ENCODE data around the gene JUP. TPM values are rescaled to one million over a fixed set of nuclear protein-coding genes. Genes with fewer than 3 reads are reported as not detected.

Gene JUP
- total and polyA plus RNA-seq, 2 of the 13 experiments (the other 11 are each of a cell fraction or from before 2014, with no cell fraction given): 12.1 to 20.6 TPM

- TF ChIP-seq TRIM24 (CRISPR knock-in tag; IDR thresholded peaks at IDR 0.05) (no peak), ADNP (CRISPR knock-in tag; IDR thresholded peaks at IDR 0.05) (peak; percentile 8; the same call in 1 of the 2 replicates), ZNF589 (CRISPR knock-in tag; conservative IDR thresholded peaks at IDR 0.05) (no peak; the same call in 1 of the 2 replicates), ZNF678 (CRISPR knock-in tag; IDR thresholded peaks at IDR 0.05) (no peak), MXD3 (CRISPR knock-in tag; IDR thresholded peaks at IDR 0.05) (no peak), HMG20B (CRISPR knock-in tag; conservative IDR thresholded peaks at IDR 0.05) (no peak), ZNF614 (CRISPR knock-in tag; IDR thresholded peaks at IDR 0.05; ENCODE audit: borderline replicate concordance) (no peak; the same call in 1 of the 2 replicates), SP2 (CRISPR knock-in tag; IDR thresholded peaks at IDR 0.05) (peak; percentile 67), BRCA1 (CRISPR knock-in tag; IDR thresholded peaks at IDR 0.05) (peak; percentile 92), ZNF446 (CRISPR knock-in tag; IDR thresholded peaks at IDR 0.05) (peak; percentile 95), ZIK1 (CRISPR knock-in tag; IDR thresholded peaks at IDR 0.05; ENCODE audit: borderline replicate concordance, low read depth) (peak; percentile 91), SMAD1 (CRISPR knock-in tag; IDR thresholded peaks at IDR 0.05; ENCODE audit: borderline replicate concordance, low read depth) (peak; percentile 63; the same call in 1 of the 2 replicates), ETV5 (CRISPR knock-in tag; IDR thresholded peaks at IDR 0.05; ENCODE audit: borderline replicate concordance) (peak; percentile 3), ZZZ3 (CRISPR knock-in tag; IDR thresholded peaks at IDR 0.05; ENCODE audit: borderline replicate concordance) (no peak; the same call in 1 of the 2 replicates), STAT5B (CRISPR knock-in tag; IDR thresholded peaks at IDR 0.05) (peak; percentile 10; the same call in 1 of the 2 replicates), NFKB2 (CRISPR knock-in tag; IDR thresholded peaks at IDR 0.05; ENCODE audit: borderline replicate concordance) (peak; percentile 66; the same call in 1 of the 2 replicates), SP1 (IDR thresholded peaks at IDR 0.05) (no peak), SP1 (CRISPR knock-in tag; IDR thresholded peaks at IDR 0.05) (peak; percentile 69; the same call in 1 of the 2 replicates), TBX2 (CRISPR knock-in tag; IDR thresholded peaks at IDR 0.05; ENCODE audit: borderline replicate concordance) (peak; percentile 53), ZNF550 (CRISPR knock-in tag; IDR thresholded peaks at IDR 0.05; ENCODE audit: borderline replicate concordance) (no peak), ZNF720 (CRISPR knock-in tag; IDR thresholded peaks at IDR 0.05) (no peak), ZNF34 (CRISPR knock-in tag; IDR thresholded peaks at IDR 0.05; ENCODE audit: borderline replicate concordance) (0 out of 2 replicates have a peak, but pooled peaks have one; percentile 23), DRAP1 (CRISPR knock-in tag; IDR thresholded peaks at IDR 0.05) (no peak; the same call in 1 of the 2 replicates), HDAC1 (CRISPR knock-in tag; IDR thresholded peaks at IDR 0.05) (no peak)
- TF ChIP-seq, protein P1, sequence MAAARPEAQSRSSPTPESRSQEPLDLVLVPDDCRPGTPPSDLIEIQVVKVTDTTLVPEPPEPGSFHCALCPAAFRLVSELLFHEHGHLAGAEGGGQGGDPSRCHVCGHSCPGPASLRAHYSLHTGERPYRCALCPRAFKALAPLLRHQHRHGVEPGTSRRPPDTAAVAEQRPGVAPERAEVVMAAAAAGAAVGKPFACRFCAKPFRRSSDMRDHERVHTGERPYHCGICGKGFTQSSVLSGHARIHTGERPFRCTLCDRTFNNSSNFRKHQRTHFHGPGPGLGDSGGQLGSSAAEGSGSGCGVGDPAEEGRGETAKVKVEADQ (CRISPR knock-in tag; IDR thresholded peaks at IDR 0.05; ENCODE audit: borderline replicate concordance): peak; percentile 96
- TF ChIP-seq, protein P2, sequence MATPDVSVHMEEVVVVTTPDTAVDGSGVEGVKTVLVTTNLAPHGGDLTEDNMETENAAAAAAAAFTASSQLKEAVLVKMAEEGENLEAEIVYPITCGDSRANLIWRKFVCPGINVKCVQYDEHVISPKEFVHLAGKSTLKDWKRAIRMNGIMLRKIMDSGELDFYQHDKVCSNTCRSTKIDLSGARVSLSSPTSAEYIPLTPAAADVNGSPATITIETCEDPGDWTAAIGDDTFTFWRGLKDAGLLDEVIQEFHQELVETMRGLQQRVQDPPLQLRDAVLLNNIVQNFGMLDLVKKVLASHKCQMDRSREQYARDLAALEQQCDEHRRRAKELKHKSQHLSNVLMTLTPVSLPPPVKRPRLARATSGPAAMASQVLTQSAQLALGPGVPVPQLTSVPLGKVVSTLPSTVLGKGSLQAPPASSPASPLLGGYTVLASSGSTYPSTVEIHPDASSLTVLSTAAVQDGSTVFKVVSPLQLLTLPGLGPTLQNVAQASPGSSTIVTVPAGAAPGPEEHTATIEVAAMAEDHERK (CRISPR knock-in tag; IDR thresholded peaks at IDR 0.05; ENCODE audit: low read depth): peak; percentile 35; the same call in 1 of the 2 replicates
- TF ChIP-seq, protein P3, sequence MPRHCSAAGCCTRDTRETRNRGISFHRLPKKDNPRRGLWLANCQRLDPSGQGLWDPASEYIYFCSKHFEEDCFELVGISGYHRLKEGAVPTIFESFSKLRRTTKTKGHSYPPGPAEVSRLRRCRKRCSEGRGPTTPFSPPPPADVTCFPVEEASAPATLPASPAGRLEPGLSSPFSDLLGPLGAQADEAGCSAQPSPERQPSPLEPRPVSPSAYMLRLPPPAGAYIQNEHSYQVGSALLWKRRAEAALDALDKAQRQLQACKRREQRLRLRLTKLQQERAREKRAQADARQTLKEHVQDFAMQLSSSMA (CRISPR knock-in tag; IDR thresholded peaks at IDR 0.05): 0 out of 2 replicates have a peak, but pooled peaks have one; percentile 20
These were observed 25.3 kb upstream of the JUP start, which contains the start of gene P3H4 (continued) for GRCh38 chr17:41811549-41812380.
